HG03354 (cell line): ENCODE data around the gene ASTN2.

Source experiments
- ATAC-seq: cut with Tn5 transposase; IDR thresholded peaks from one replicate; pipeline ENCODE4 v1.9.1; 2021; ENCODE audit warnings: mild to moderate bottlenecking; ENCODE audit not compliant: unreplicated experiment, poor library complexity, severe bottlenecking

The ASTN2 gene

GRCh38 chr9:117415358-117415914 is 579 bp upstream of the ASTN2 start:
- no peak for ATAC-seq

GRCh38 chr9:117414220-117414905 is 494 bp downstream of the ASTN2 start:
- no peak for ATAC-seq

DNA sequence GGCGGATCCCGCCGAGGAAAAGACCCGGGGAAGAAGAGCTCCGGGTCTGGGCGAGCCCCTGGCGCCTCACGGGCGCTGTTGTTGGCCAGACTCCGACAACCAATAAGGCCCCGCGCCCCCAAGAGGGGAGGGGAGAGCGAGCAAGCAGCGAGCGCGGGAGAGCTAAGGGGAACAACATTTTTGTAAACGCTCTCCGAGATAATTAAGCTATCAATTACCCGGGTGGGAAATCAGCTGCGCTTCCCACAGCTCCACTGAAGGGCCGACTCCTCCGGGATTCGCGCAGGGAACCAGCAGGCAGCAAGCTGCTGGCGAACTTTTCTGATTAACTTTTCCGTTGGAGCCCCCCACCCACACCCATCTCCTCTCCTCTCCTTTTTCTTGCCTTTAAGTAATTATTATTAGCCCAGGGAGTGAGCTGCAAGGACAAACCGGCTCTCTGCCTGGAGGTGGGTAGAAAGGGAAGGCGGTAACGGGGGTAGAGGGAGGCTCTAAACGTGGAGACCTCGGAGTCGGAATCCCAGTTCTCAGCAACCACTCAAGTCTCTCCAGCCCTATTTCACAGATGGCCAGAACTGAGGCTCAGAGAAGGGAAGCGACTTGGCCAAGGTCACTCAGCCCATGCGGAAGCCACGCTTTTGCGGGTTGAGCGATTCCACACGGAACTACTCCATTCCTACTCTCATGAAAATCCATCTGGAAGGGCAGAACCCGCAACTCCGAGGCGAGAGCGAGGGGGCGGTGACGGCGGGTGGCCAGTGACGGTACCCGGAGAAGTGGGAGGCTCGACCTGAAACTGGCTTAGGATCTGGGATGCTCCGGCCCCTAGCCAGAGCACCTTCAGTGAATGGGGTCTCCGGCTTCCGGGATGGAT is 1.3 kb downstream of the ASTN2 start:
- ATAC-seq: no peak

DNA sequence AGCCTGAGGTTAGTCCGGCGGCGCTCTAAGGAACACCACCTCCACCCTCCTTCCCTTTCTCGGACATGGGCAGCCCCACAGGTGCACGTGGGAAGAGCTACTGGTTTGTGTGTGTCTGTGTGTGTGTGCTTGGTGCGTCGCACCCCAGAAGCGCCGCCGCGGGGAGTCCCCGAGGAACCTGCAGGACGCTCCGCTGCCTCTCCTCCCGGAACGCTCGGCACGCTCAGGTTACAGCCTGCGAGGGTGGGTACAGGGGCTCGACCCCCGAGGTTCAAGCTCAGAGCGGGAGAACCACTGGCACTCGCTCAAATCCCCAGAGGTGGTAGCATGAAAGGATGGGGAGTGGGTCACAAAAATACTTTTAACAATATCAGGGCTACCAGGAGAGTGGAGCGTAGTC is 2.0 kb downstream of the ASTN2 start:
- no peak for ATAC-seq

- no peak for ATAC-seq
Observed at GRCh38 chr9:117412006-117412715, 2.7 kb downstream of the ASTN2 start.

DNA sequence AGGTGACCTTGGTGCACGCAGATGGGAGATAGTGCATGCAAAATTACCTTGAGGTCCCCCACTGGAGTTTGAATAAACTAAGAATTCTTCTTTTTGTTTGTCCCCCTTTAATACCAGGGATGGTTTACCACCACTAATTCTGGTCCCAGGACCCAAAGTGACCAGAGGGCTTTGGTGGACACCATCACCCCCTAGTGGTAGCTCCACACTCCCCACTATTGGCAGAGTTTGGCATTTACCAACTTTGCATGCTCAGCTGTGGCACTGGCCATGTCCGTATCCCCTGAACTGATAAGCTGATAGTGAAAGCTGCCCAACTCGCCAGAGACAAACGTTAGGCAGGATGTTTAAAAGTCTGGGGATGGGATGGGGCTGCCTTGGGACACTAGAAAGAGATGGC is 3.3 kb downstream of the ASTN2 start:
- peak; percentile 59 for ATAC-seq

- no peak for ATAC-seq
Observed at GRCh38 chr9:117409321-117409720, 5.5 kb downstream of the ASTN2 start.

DNA sequence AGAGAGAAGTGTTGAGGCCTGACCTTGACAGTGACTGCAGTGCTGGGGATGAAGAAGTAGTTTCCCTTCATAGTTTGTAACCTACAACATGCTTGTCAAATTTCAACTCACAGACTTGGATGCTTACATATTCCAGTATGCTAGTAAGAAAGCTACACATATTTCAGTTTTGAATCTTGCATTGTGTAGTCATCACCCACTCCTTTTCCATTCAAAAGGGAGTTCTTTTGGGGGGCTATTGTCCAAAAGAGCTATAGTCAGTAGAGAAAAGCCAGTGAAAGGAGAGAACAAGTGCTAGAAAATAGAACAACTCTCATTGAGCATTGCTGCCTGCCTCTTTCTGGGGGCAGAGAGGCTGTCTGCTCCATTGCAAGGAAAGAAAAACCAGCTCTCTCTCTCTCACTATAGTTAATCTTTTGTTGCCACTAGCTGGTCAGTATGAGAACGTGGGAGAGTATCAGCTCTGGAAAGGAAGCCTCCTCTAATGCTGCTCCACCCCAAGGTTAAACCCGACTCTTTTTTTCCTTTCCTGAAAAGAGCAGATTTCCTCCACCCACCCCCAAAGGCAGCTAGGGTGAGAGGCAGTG is 7.3 kb downstream of the ASTN2 start:
- no peak for ATAC-seq

- no peak for ATAC-seq
Observed at GRCh38 chr9:117405950-117406705, 8.7 kb downstream of the ASTN2 start.

- ATAC-seq: no peak
Observed at GRCh38 chr9:117403848-117404247, 11.0 kb downstream of the ASTN2 start.

DNA sequence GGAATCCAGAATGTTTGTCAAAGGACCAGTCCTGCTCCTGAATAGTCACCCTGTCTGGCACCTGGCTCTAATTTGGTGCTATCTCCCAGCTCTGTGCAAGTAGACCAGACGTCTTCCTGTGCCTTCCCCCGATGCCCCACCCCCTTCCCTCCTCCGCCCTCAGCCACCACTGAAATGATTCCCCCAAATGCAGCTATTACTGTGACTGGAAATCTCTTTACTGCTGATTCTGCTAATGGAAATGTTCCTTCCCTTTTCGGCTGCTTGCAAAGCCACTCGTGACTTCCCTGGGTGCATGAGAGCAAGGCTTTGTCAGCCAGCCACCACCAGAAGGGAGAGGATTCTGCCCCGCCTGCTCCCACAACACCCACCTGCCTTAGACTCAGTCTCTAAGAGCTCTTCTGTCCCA is 11.4 kb downstream of the ASTN2 start:
- no peak for ATAC-seq

DNA sequence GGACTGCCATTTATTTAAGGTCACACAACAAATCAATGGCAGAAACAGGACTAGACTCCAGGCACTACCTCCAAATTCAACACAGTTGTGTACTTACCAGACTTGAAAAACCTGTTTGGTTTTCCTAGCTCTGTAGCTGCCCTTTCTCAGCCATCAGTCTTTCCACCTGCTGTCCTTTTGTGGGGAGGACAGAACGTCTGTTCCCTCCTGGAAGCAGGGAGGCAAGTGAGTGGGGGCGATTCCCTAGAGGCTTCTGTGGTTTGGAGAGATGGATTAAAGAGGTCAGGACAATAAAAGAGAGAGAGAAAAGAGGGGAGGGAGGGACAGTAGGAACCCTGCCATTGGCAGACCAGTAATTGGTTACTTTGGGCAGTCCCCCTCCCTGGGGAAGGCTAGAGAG is 14.7 kb downstream of the ASTN2 start:
- ATAC-seq: no peak

DNA sequence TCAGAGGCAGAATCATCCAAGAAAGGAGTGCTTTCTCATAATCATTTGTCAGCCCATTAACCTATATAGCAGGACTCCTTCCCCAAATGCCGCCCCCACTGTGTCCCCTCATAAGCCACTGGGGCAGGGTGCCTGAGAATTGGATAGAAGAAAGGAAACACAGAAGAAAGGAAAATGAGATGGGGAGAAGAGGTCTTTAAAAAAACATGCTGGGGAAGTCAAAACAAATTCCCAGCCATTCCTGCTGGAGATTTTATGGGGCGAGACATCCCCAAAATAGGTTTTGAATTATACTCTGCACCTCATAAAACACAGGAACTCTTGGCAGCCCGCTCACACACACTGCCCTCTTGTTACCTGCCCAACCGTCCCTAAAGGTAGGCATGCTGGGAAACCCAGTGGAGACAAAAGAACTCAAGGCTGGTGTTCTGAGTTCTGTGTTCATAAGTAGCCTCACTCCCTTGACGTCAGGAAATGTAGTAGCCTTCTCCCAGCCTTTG is 19.7 kb downstream of the ASTN2 start:
- no peak for ATAC-seq

DNA sequence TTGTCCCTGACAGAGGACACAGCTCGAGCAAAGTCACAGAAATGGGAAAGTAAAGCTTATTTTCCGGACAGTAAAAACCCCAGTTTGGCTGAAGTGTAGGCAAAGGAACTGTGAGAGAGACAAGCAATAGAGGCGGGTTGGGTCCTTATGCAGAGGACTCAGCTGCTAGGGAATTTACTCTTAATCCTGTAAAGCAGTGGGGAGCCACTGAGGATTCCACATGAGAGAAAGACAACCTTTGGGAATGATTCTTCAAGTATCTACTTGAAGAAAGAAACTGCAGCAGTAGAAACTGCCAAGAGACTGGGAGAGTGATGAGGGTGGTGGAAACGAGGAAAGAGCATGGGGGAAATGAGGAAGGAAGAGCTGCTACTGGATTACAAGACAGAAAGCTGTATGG is 20.2 kb downstream of the ASTN2 start:
- no peak for ATAC-seq

DNA sequence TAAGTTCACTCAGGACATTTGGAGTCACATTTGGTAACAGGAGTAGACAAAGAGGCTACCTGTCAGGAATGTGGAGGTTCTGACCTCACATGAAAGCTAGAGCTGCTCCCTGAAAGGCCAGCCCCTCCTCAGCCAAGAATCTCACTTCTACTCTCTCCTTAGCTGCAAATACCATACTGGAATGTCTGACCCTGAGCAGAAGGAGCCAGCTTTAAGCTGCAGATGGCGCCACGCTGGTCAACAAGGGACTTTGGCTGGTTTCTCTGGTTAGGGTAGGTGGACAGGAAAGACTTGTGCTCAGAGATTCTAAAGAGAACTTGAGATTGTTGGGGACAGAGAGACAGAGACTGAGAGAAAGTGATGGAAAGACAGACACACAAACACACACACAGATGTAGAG is 21.9 kb downstream of the ASTN2 start:
- no peak for ATAC-seq

DNA sequence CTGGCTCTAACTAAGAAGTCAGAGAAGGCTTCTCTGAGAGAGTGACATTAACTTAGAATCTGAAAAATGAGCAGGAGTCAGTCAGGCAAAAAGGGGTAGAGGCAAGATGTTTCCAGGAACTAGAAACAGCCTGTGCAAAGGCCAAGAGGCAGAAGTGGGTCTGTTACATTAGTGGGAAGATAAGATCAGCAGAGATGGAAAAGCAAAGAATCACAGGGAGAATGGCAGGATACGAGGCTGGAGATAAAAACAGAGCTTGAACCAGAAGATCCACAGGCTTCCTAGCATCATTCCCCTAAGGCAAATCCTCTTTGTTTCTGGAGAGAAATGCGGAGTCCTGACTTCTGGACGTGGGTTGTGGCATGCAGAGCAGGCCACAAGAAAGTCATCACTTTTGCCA is 27.4 kb downstream of the ASTN2 start:
- no peak for ATAC-seq

DNA sequence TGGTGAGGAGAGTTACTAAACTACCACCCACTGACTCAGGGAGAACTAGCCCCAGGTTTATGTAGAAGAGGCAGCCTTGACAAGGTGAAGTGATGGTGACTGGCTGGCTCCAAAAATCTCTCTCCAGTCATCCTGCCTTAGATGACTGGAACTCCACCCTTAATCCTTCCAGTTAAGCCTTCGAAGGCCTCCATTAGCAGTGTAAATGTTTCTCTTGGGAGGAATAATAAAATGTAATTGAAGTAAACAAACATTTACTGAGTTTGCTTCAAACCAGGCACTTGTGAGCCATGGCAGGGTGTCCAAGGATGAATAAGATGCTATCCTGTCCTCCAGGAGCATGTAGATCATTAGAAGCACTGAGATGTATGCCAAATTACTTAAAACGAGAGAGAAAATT is 35.5 kb downstream of the ASTN2 start:
- ATAC-seq: no peak

DNA sequence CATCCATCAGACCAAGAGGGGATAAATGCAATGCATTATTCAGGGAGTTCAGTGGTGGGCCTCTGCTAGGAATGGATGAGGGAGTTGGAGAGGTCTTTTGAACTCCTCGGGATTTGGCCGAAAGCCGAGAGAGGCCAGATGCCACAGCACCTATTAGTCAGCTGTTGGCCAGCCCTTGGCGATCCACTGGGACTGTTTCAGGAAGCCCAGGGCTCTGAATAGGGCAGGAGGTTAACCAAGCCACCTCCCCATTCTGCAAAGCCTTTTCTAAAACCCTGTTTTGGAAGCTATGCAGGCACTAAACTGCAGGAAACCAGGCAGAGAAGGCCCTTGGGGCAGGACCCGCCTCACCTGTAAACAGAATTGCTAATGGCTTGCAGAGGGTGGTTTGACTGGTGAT is 37.8 kb downstream of the ASTN2 start:
- no peak for ATAC-seq

- no peak for ATAC-seq
Observed at GRCh38 chr9:117375956-117376355, 38.9 kb downstream of the ASTN2 start.
